B cell (primary cell): Measurements from ENCODE around the gene KCNMB2. TPM values are rescaled to one million over a fixed set of nuclear protein-coding genes. Genes with fewer than 3 reads are reported as not detected.

Experiments
- ATAC-seq: fragments of 200-7000 bp; cut with Tn5 transposase; one replicate; pipeline ENCODE4 v1.10.0; 2021; ENCODE audit warnings: low read depth, mild to moderate bottlenecking, moderate number of reproducible peaks, moderate library complexity
- CTCF ChIA-PET: fragments of 350-600 bp; sonication (Branson Sonifier 250); formaldehyde crosslinking; loops from one replicate; lab custom pipeline; 2021; ENCODE audit warnings: antibody characterized with exemption, inconsistent platforms; lab: Charles Lee
- POLR2A ChIA-PET: fragments of 350-600 bp; sonication (Branson Sonifier 250); formaldehyde crosslinking; loops from one replicate; lab custom pipeline; 2021; ENCODE audit warnings: antibody characterized with exemption; lab: Charles Lee
- DNase-seq: peaks from one replicate; pipeline ENCODE4 v3.0.0; 2013
- H2AFZ ChIP-seq: 2 replicates; pipeline ENCODE4 v1.6.1; 2012; ENCODE audit warnings: mild to moderate bottlenecking, low read depth, low read length; ENCODE audit not compliant: insufficient read depth, poor library complexity, severe bottlenecking
- H3K27ac ChIP-seq, 2 donors: 1 replicate in 1 of 2; 2 replicates in 1 of 2; pipeline ENCODE4 v1.5.1; 2012 to 2013; ENCODE audit warnings: low read length in 2 of 2, mild to moderate bottlenecking in 2 of 2, moderate library complexity in 1 of 2
- H3K27me3 ChIP-seq, 4 experiments: fragments of 200-600 bp in 1 of 4; sonication (generic) in 1 of 4; replicated peaks in 1 of 4; 1 replicate in 2 of 4; 2 replicates in 2 of 4; pipeline versions ENCODE4 v1.6.1 to v1.7.0; 2013 to 2016; ENCODE audit warnings: low read length in 3 of 4, mild to moderate bottlenecking in 2 of 4, mixed read lengths in 1 of 4, moderate library complexity in 1 of 4; ENCODE audit not compliant: insufficient read depth in 4 of 4, control insufficient read depth in 3 of 4; ENCODE audit errors: control extremely low read depth in 1 of 4
- H3K36me3 ChIP-seq, 2 experiments: replicated peaks in 1 of 2; 1 replicate in 1 of 2; 2 replicates in 1 of 2; pipeline versions ENCODE4 v1.6.1 to v1.7.1; 2013; ENCODE audit warnings: low read length in 1 of 2; ENCODE audit not compliant: insufficient read depth in 2 of 2, control insufficient read depth in 1 of 2; ENCODE audit errors: control extremely low read depth in 1 of 2, extremely low read depth in 1 of 2
- H3K4me1 ChIP-seq, 2 donors: fragments of 200-600 bp in 1 of 2; sonication (generic) in 1 of 2; 1 replicate in 1 of 2; 2 replicates in 1 of 2; pipeline versions ENCODE4 v1.5.1 to v1.6.1; 2013 to 2017; ENCODE audit warnings: low read length in 2 of 2; ENCODE audit not compliant: control insufficient read depth in 2 of 2, insufficient read depth in 2 of 2
- H3K4me2 ChIP-seq: replicated peaks from 2 replicates; pipeline ENCODE3; 2012; ENCODE audit warnings: mild to moderate bottlenecking, low read depth, low read length; ENCODE audit not compliant: poor library complexity, severe bottlenecking
- H3K4me3 ChIP-seq, 5 experiments: fragments of 200-600 bp in 1 of 5; sonication (generic) in 1 of 5; 1 replicate in 3 of 5; 2 replicates in 2 of 5; pipeline versions ENCODE4 v1.5.1 to v1.7.0; 2011 to 2016; ENCODE audit warnings: low read length in 4 of 5, mild to moderate bottlenecking in 4 of 5, low read depth in 2 of 5, control low read depth in 1 of 5, moderate library complexity in 1 of 5; ENCODE audit not compliant: insufficient read depth in 1 of 5; ENCODE audit errors: control extremely low read depth in 1 of 5, extremely low read depth in 1 of 5
- H3K79me2 ChIP-seq: fragments of 200-600 bp; sonication (generic); one replicate; pipeline ENCODE4 v1.6.0; 2016; ENCODE audit warnings: low read length; ENCODE audit not compliant: control insufficient read depth, insufficient read depth
- H3K9ac ChIP-seq: fragments of 200-600 bp; sonication (generic); 2 replicates; pipeline ENCODE4 v1.6.1; 2017; ENCODE audit warnings: mild to moderate bottlenecking, low read length, moderate library complexity
- H3K9me3 ChIP-seq, 3 donors: one replicate each; pipeline versions ENCODE4 v1.6.1 to v1.7.1; 2013; ENCODE audit warnings: low read length in 2 of 3; ENCODE audit not compliant: control insufficient read depth in 2 of 3, insufficient read depth in 1 of 3; ENCODE audit errors: control extremely low read depth in 1 of 3
- H4K20me1 ChIP-seq: 2 replicates; pipeline ENCODE4 v1.6.0; 2012; ENCODE audit warnings: mild to moderate bottlenecking, low read length; ENCODE audit not compliant: insufficient read depth, control insufficient read depth, poor library complexity, severe bottlenecking
- H3K27ac Mint-ChIP-seq: one replicate; pipeline ENCODE4 v1.8.0; 2021; ENCODE audit warnings: mixed read lengths
- H3K27me3 Mint-ChIP-seq: one replicate; pipeline ENCODE4 v1.8.0; 2021; ENCODE audit warnings: mixed read lengths
- H3K4me1 Mint-ChIP-seq: one replicate; pipeline ENCODE4 v1.8.0; 2021; ENCODE audit warnings: mixed read lengths
- H3K4me3 Mint-ChIP-seq: one replicate; pipeline ENCODE4 v1.8.0; 2021; ENCODE audit warnings: mixed read lengths
- H3K9me3 Mint-ChIP-seq: one replicate; pipeline ENCODE4 v1.8.0; 2022; ENCODE audit warnings: mixed read lengths; ENCODE audit not compliant: insufficient read depth
- CTCF ChIP-seq: fragments of 200-600 bp; IDR thresholded peaks from one replicate; pipeline ENCODE4 v1.8.0; 2022; ENCODE audit warnings: antibody characterized with exemption, mild to moderate bottlenecking
- EZH2 ChIP-seq: IDR thresholded peaks from 2 replicates; pipeline ENCODE4 v1.6.1; 2012; ENCODE audit warnings: borderline replicate concordance, low read depth, mild to moderate bottlenecking, moderate library complexity, low read length; ENCODE audit not compliant: insufficient read depth, poor library complexity, severe bottlenecking
- WGBS: methylation state at CpG from one replicate; pipeline ENCODE4 v1.1.5; 2013; ENCODE audit warnings: missing lambda C conversion rate; ENCODE audit not compliant: insufficient coverage; 5-methylcytosine and 5-hydroxymethylcytosine counted together
- intact Hi-C: fragments of 100-400 bp; cut with micrococcal nuclease; formaldehyde crosslinking; loops from one replicate; pipeline ENCODE4 v1.10.0; 2022
- polyA plus RNA-seq: library from polyadenylated mRNA; depleted of rRNA; stranded (reverse); fragments of >200 nt; gene quantifications from 2 replicates; pipeline ENCODE4 v1.2.3, GENCODE V29; 2012
- total RNA-seq, 2 donors: library from RNA; stranded (reverse); fragments of 120-200 nt in 1 of 2; gene quantifications; 1 replicate in 1 of 2; 2 replicates in 1 of 2; pipeline versions ENCODE4 v1.2.3 to v1.2.4, GENCODE V29; 2013 to 2022

Gene KCNMB2
- total and polyA plus RNA-seq, 2 donors (not counting 1 experiment from before 2014, with no cell fraction given) = not detected

GRCh38 chr3:178628037-178628436 lies 91.8 kb downstream of the KCNMB2 start:
- H3K4me3 ChIP-seq = no peak overlapping the region
- Mint-ChIP-seq H3K27ac (no peak overlapping the region), H3K27me3 (no peaks in the 10 kb centered on the region), H3K4me3 (no peak overlapping the region), H3K4me1 (no peaks in the 10 kb centered on the region), H3K9me3 (no peaks in the 10 kb centered on the region)
- H3K27ac ChIP-seq = no peak overlapping the region
- no peaks in the 10 kb centered on the region for H3K4me1 ChIP-seq
- POLR2A ChIA-PET = no interaction called here
- intact Hi-C loops = no loop called here
- no peaks in the 10 kb centered on the region for H3K36me3 ChIP-seq
- H2AFZ ChIP-seq = no peak overlapping the region
- no peaks in the 10 kb centered on the region for H3K79me2 ChIP-seq
- CTCF ChIA-PET = no interaction called here
- H3K27me3 ChIP-seq = no peaks in the 10 kb centered on the region
- DNase-seq (no peak), ATAC-seq (no peak)
- H4K20me1 ChIP-seq = no peaks in the 10 kb centered on the region
- no peak for TF ChIP-seq EZH2
- TF ChIP-seq CTCF = no peak
- H3K9ac ChIP-seq = no peak overlapping the region
- peaks cover 0 to 3% (median 0%) of the 10 kb centered on the region in 3 donors for H3K9me3 ChIP-seq
- H3K4me2 ChIP-seq = no peak overlapping the region

- intact Hi-C loops = no loop called here
- Histone ChIP-seq H3K9ac (no peak overlapping the region), H3K9me3 (peaks cover 0 to 9% (median 2%) of the 10 kb centered on the region in 3 donors), H4K20me1 (no peaks in the 10 kb centered on the region), H2AFZ (no peak overlapping the region), H3K36me3 (no peaks in the 10 kb centered on the region), H3K79me2 (no peaks in the 10 kb centered on the region), H3K4me3 (no peak overlapping the region), H3K4me1 (no peaks in the 10 kb centered on the region), H3K27ac (no peak overlapping the region), H3K4me2 (no peak overlapping the region), H3K27me3 (no peaks in the 10 kb centered on the region)
- no peak for ATAC-seq
- DNase-seq = no peak
- ChIA-PET POLR2A (no interaction called here), CTCF (no interaction called here)
- Mint-ChIP-seq H3K27me3 (no peaks in the 10 kb centered on the region), H3K4me3 (no peak overlapping the region), H3K4me1 (no peaks in the 10 kb centered on the region), H3K9me3 (peaks cover 4% of the 10 kb centered on the region), H3K27ac (no peak overlapping the region)
- TF ChIP-seq CTCF (no peak), EZH2 (no peak)
- 92% methylated on average over 2 of the region's 2 CpGs for WGBS
Measured at GRCh38 chr3:178629430-178630178, 93.4 kb downstream of the KCNMB2 start.
